22Rv1 (cell line): ENCODE measurements around the gene HSD17B14.

Experiments
- CTCF ChIP-seq: fragments of 450-650 bp; IDR thresholded peaks from 2 replicates; pipeline ENCODE4 v1.5.1; 2017; ENCODE audit warnings: mild to moderate bottlenecking
- ZFX ChIP-seq: fragments of 450-650 bp; IDR thresholded peaks from 2 replicates; pipeline ENCODE4 v1.6.1; 2017; ENCODE audit warnings: antibody characterized with exemption, borderline replicate concordance

- TF ChIP-seq CTCF = no peak
- no peak for TF ChIP-seq ZFX
These were observed 56.7 kb downstream of the HSD17B14 start for GRCh38 chr19:48779636-48780035.
